GM19023 (cell line): ENCODE data around the gene CAMKK2.
"Not testable (repeated sequence)": the region's sequence is repeated elsewhere in the genome, so short reads cannot be mapped to it uniquely, and the experiment has no call there.

ENCODE experiments used
- ATAC-seq: cut with Tn5 transposase; IDR thresholded peaks from one replicate; pipeline ENCODE4 v1.9.1; 2021; ENCODE audit warnings: mild to moderate bottlenecking, moderate library complexity; ENCODE audit not compliant: unreplicated experiment

Gene CAMKK2

GRCh38 chr12:121296618-121297434, at the start of gene CAMKK2:
TSS of gene CAMKK2 (minus strand) at chr12:121296709. CDS start at chr12:121274526, 22,183 bp downstream.
- peak; percentile 61 for ATAC-seq

- ATAC-seq, result no peak
Observed at GRCh38 chr12:121345151-121345815, 48.8 kb upstream of the CAMKK2 start.

GRCh38 chr12:121344506-121344905, 48.0 kb upstream of the CAMKK2 start:
- ATAC-seq, result no peak

- ATAC-seq, result no peak
Observed at GRCh38 chr12:121337416-121337815, 40.9 kb upstream of the CAMKK2 start.

GRCh38 chr12:121334513-121335343, 38.2 kb upstream of the CAMKK2 start:
- no peak for ATAC-seq

GRCh38 chr12:121333747-121334146, 37.2 kb upstream of the CAMKK2 start:
- no peak for ATAC-seq

- no peak for ATAC-seq
Observed at GRCh38 chr12:121331248-121331647, 34.7 kb upstream of the CAMKK2 start.

- ATAC-seq, result no peak
Observed at GRCh38 chr12:121330692-121331091, 34.2 kb upstream of the CAMKK2 start.

- no peak for ATAC-seq
Observed at GRCh38 chr12:121330195-121330594, 33.7 kb upstream of the CAMKK2 start.

GRCh38 chr12:121328620-121329019, 32.1 kb upstream of the CAMKK2 start:
- no peak for ATAC-seq

- ATAC-seq, result no peak
Observed at GRCh38 chr12:121326996-121327674, 30.6 kb upstream of the CAMKK2 start.

GRCh38 chr12:121325922-121326396, 29.4 kb upstream of the CAMKK2 start:
- no peak for ATAC-seq

GRCh38 chr12:121323908-121324307, 27.4 kb upstream of the CAMKK2 start:
- no peak for ATAC-seq

- no peak for ATAC-seq
Observed at GRCh38 chr12:121318121-121318520, 21.6 kb upstream of the CAMKK2 start.

GRCh38 chr12:121314431-121314830, 17.9 kb upstream of the CAMKK2 start:
- no peak for ATAC-seq

GRCh38 chr12:121310231-121310630, 13.7 kb upstream of the CAMKK2 start:
- ATAC-seq, result not testable (repeated sequence)

- not testable (repeated sequence) for ATAC-seq
Observed at GRCh38 chr12:121307397-121307796, 10.9 kb upstream of the CAMKK2 start.

- ATAC-seq, result no peak
Observed at GRCh38 chr12:121304306-121304705, 7.8 kb upstream of the CAMKK2 start.

GRCh38 chr12:121301876-121302275, 5.4 kb upstream of the CAMKK2 start:
- no peak for ATAC-seq

- ATAC-seq, result no peak
Observed at GRCh38 chr12:121300083-121300819, 3.7 kb upstream of the CAMKK2 start.
